CD8-positive, alpha-beta memory T cell (primary cell): ENCODE results near the gene TMOD2. TPM values are rescaled to one million over a fixed set of nuclear protein-coding genes. Genes with fewer than 3 reads are reported as not detected.
A peak's percentile ranks its signal among the peaks of the same experiment; 100 is the strongest.
"Not testable (repeated sequence)": the region's sequence is repeated elsewhere in the genome, so short reads cannot be mapped to it uniquely, and the experiment has no call there.

Experiments
- CTCF ChIA-PET: fragments of 350-600 bp; sonication (Branson Sonifier 250); formaldehyde crosslinking; loops from one replicate; lab custom pipeline; 2021; ENCODE audit warnings: antibody characterized with exemption; lab: Charles Lee
- POLR2A ChIA-PET: fragments of 350-600 bp; sonication (Branson Sonifier 250); formaldehyde crosslinking; loops from one replicate; lab custom pipeline; 2021; ENCODE audit warnings: antibody characterized with exemption; lab: Charles Lee
- DNase-seq, 5 donors: peaks; one replicate each; pipeline versions ENCODE4 v3.0.0 to v3.0.0-alpha.2; 2020 to 2022; ENCODE audit warnings: mixed read lengths in 1 of 5
- H3K27ac ChIP-seq: one replicate; pipeline ENCODE4 v1.7.0; 2013; ENCODE audit warnings: low read depth, mild to moderate bottlenecking, low read length, moderate library complexity
- H3K27me3 ChIP-seq: 2 replicates; pipeline ENCODE4 v1.7.0; 2013; ENCODE audit warnings: low read length, mild to moderate bottlenecking; ENCODE audit not compliant: insufficient read depth, poor library complexity, severe bottlenecking
- H3K36me3 ChIP-seq: 2 replicates; pipeline ENCODE4 v1.7.0; 2013; ENCODE audit warnings: mild to moderate bottlenecking, low read length, moderate library complexity; ENCODE audit not compliant: insufficient read depth
- H3K4me1 ChIP-seq: 2 replicates; pipeline ENCODE4 v1.7.0; 2013; ENCODE audit warnings: mild to moderate bottlenecking, low read length, moderate library complexity; ENCODE audit not compliant: insufficient read depth
- H3K4me3 ChIP-seq: 2 replicates; pipeline ENCODE4 v1.7.0; 2013; ENCODE audit warnings: mild to moderate bottlenecking, low read length
- H3K9me3 ChIP-seq: 2 replicates; pipeline ENCODE4 v1.7.0; 2013; ENCODE audit warnings: mild to moderate bottlenecking, low read length
- H3K27ac Mint-ChIP-seq, 8 donors: one replicate each; pipeline ENCODE4 v1.8.0; 2020 to 2021; ENCODE audit warnings: mixed read lengths in 8 of 8, mild to moderate bottlenecking in 6 of 8, inconsistent platforms in 3 of 8, moderate library complexity in 3 of 8
- H3K27me3 Mint-ChIP-seq, 2 donors: one replicate each; pipeline ENCODE4 v1.8.0; 2020 to 2021; ENCODE audit warnings: mixed read lengths in 2 of 2, mild to moderate bottlenecking in 1 of 2, moderate library complexity in 1 of 2
- H3K36me3 Mint-ChIP-seq, 3 donors: one replicate each; pipeline ENCODE4 v1.8.0; 2020 to 2021; ENCODE audit warnings: mixed read lengths in 3 of 3, inconsistent platforms in 1 of 3, mild to moderate bottlenecking in 1 of 3
- H3K4me1 Mint-ChIP-seq, 3 donors: one replicate each; pipeline ENCODE4 v1.8.0; 2020 to 2021; ENCODE audit warnings: mixed read lengths in 3 of 3, inconsistent platforms in 1 of 3, mild to moderate bottlenecking in 1 of 3
- H3K4me3 Mint-ChIP-seq, 7 donors: one replicate each; pipeline ENCODE4 v1.8.0; 2020 to 2021; ENCODE audit warnings: mixed read lengths in 7 of 7, mild to moderate bottlenecking in 6 of 7, moderate library complexity in 4 of 7, inconsistent platforms in 2 of 7
- H3K9me3 Mint-ChIP-seq, 5 donors: one replicate each; pipeline ENCODE4 v1.8.0; 2020 to 2022; ENCODE audit warnings: mixed read lengths in 5 of 5, mild to moderate bottlenecking in 3 of 5, moderate library complexity in 2 of 5, inconsistent platforms in 1 of 5
- polyA plus RNA-seq: library from polyadenylated mRNA; unstranded; fragments of 300-500 nt; fragmentation: Illumina TruSeq; gene quantifications from one replicate; pipeline ENCODE4 v1.2.3, GENCODE V29; 2021
- total RNA-seq, 2 experiments: library from RNA; stranded (reverse); gene quantifications; one replicate each; pipeline ENCODE4 v1.2.3, GENCODE V29; 2021

TMOD2 gene
- total and polyA plus RNA-seq, 3 experiments from 2014 or later: 3.1 to 10.0 (median 8.6) TPM

- Mint-ChIP-seq H3K36me3 (peaks cover 0 to 71% (median 14%) of the 10 kb centered on the region in 3 donors), H3K27me3 (no peaks in the 10 kb centered on the region), H3K27ac (peak overlapping the region in 2 of 8 donors; percentile 56 to 93), H3K4me3 (no peak overlapping the region), H3K9me3 (no peaks in the 10 kb centered on the region), H3K4me1 (peaks cover 2 to 5% (median 5%) of the 10 kb centered on the region in 3 donors)
- Histone ChIP-seq H3K9me3 (no peaks in the 10 kb centered on the region), H3K4me3 (no peak overlapping the region), H3K27me3 (no peaks in the 10 kb centered on the region), H3K4me1 (no peaks in the 10 kb centered on the region), H3K27ac (no peak overlapping the region), H3K36me3 (peaks cover 2% of the 10 kb centered on the region)
- CTCF ChIA-PET: interaction anchor here (0.6 to 4.3 kb wide), 27 partner anchors 9 to 165 kb away, joined by 3 to 97 read pairs (median 6); partner anchors contain the start of genes DMXL2 and LYSMD2
- POLR2A ChIA-PET: interaction anchor here (0.7 to 1.2 kb wide), 2 partner anchors 39 to 126 kb away, joined by 3 to 5 read pairs; no protein-coding TSS in a partner anchor
- DNase-seq: peak; percentile 8 to 57 (median 30)
These were observed 24.8 kb downstream of the TMOD2 start for GRCh38 chr15:51775967-51776816.

DNA sequence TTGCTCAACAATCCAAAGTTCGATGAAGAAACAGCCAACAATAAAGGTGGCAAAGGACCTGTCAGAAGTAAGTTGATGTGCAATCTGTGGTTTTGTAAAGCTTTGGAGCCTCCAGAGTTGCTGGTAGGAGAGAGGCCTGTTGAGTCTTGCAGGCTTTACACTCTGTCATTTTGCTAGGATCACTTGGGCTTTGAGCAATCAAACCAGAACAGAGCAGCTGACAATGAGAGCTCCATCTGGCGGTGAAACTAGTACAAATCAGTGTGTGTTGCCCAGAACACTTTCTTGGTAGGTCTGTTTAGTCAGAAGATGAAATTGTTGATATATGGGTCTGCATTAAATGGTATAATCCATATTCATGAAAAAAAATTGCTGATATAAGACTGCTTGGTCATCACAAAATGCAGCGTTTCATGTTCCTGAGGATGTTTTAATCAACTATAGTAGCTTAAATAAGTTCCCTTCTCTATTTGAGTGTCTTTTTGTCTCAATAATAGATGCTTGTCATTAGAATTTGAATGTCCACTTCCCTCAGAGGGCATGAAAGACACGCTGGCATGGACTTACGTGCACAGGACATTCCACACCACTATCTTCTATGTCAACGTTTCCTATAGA, 25.7 kb downstream of the TMOD2 start:
- Histone ChIP-seq H3K36me3 (peaks cover 5% of the 10 kb centered on the region), H3K4me3 (no peak overlapping the region), H3K27ac (no peak overlapping the region), H3K27me3 (no peaks in the 10 kb centered on the region), H3K9me3 (no peaks in the 10 kb centered on the region), H3K4me1 (no peaks in the 10 kb centered on the region)
- H3K9me3 Mint-ChIP-seq: no peaks in the 10 kb centered on the region
- no peaks in the 10 kb centered on the region for H3K27me3 Mint-ChIP-seq
- no peak overlapping the region for H3K4me3 Mint-ChIP-seq
- CTCF ChIA-PET: interaction anchor here (0.7 to 4.3 kb wide), 22 partner anchors 10 to 166 kb away, joined by 3 to 97 read pairs (median 8); partner anchors contain the start of genes DMXL2 and LYSMD2
- POLR2A ChIA-PET: interaction anchor here (0.7 to 1.2 kb wide), 2 partner anchors 40 to 127 kb away, joined by 3 to 5 read pairs; no protein-coding TSS in a partner anchor
- peaks cover 8 to 73% (median 22%) of the 10 kb centered on the region in 3 donors for H3K36me3 Mint-ChIP-seq
- H3K27ac Mint-ChIP-seq: no peak overlapping the region
- peak; percentile 37 to 72 (median 47) for DNase-seq
- H3K4me1 Mint-ChIP-seq: peaks cover 5 to 11% (median 6%) of the 10 kb centered on the region in 3 donors

DNA sequence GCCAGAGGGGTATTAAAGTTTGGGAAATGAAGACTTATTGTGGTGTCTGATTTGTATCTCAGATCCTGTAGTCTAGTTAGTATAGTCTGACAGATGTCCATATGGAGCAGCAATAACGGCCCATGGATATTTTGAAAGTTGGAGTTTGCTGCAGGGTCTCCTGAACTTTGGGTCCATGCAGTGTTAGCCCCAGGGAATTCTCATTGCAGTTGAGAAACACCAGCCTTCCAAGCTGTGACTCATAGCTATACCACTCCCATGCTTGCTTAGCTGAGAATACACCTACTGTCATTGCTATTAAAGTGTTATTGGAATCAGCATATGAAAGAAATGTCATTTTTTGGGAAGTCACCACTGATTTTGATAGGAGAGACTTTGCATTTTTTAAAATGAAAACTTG, 29.2 kb downstream of the TMOD2 start:
- no peak for DNase-seq
- Histone ChIP-seq H3K36me3 (peaks cover 5% of the 10 kb centered on the region), H3K9me3 (no peaks in the 10 kb centered on the region), H3K27me3 (no peaks in the 10 kb centered on the region), H3K4me3 (no peak overlapping the region), H3K27ac (no peak overlapping the region), H3K4me1 (no peaks in the 10 kb centered on the region)
- H3K4me3 Mint-ChIP-seq: no peak overlapping the region
- H3K36me3 Mint-ChIP-seq: peaks cover 22 to 74% (median 23%) of the 10 kb centered on the region in 3 donors
- no peaks in the 10 kb centered on the region for H3K27me3 Mint-ChIP-seq
- no peaks in the 10 kb centered on the region for H3K9me3 Mint-ChIP-seq
- ChIA-PET POLR2A (no interaction called here), CTCF (interaction anchor here (1.0 to 1.1 kb wide), 2 partner anchors 44 to 131 kb away, joined by 3 to 6 read pairs; no protein-coding TSS in a partner anchor)
- H3K27ac Mint-ChIP-seq: no peak overlapping the region
- peaks cover 5 to 11% (median 6%) of the 10 kb centered on the region in 3 donors for H3K4me1 Mint-ChIP-seq

- no peak for DNase-seq
- ChIA-PET CTCF (interaction anchor here (1.0 kb wide), 1 partner anchor 45 kb away, joined by 3 read pairs; no protein-coding TSS in a partner anchor), POLR2A (no interaction called here)
- H3K9me3 Mint-ChIP-seq: no peaks in the 10 kb centered on the region
- H3K4me3 ChIP-seq: no peak overlapping the region
- no peaks in the 10 kb centered on the region for H3K9me3 ChIP-seq
- H3K27ac Mint-ChIP-seq: peak overlapping the region in 1 of 8 donors; percentile 61
- peaks cover 5% of the 10 kb centered on the region for H3K36me3 ChIP-seq
- no peak overlapping the region for H3K4me3 Mint-ChIP-seq
- no peaks in the 10 kb centered on the region for H3K4me1 ChIP-seq
- H3K27ac ChIP-seq: no peak overlapping the region
- H3K27me3 ChIP-seq: no peaks in the 10 kb centered on the region
- H3K36me3 Mint-ChIP-seq: peaks cover 21 to 72% (median 27%) of the 10 kb centered on the region in 3 donors
- H3K27me3 Mint-ChIP-seq: no peaks in the 10 kb centered on the region
- H3K4me1 Mint-ChIP-seq: peaks cover 0 to 6% (median 4%) of the 10 kb centered on the region in 3 donors
These were observed 30.1 kb downstream of the TMOD2 start for GRCh38 chr15:51781506-51781905.

GRCh38 chr15:51782357-51782896, 31.0 kb downstream of the TMOD2 start:
- H3K9me3 ChIP-seq: no peaks in the 10 kb centered on the region
- H3K4me1 Mint-ChIP-seq: peaks cover 0 to 6% (median 4%) of the 10 kb centered on the region in 3 donors
- H3K4me3 Mint-ChIP-seq: no peak overlapping the region
- H3K27ac ChIP-seq: no peak overlapping the region
- H3K36me3 Mint-ChIP-seq: peaks cover 21 to 68% (median 31%) of the 10 kb centered on the region in 3 donors
- no peaks in the 10 kb centered on the region for H3K27me3 Mint-ChIP-seq
- ChIA-PET POLR2A (no interaction called here), CTCF (no interaction called here)
- no peaks in the 10 kb centered on the region for H3K27me3 ChIP-seq
- no peak for DNase-seq
- no peak overlapping the region for H3K27ac Mint-ChIP-seq
- H3K9me3 Mint-ChIP-seq: no peaks in the 10 kb centered on the region
- H3K4me3 ChIP-seq: no peak overlapping the region
- no peaks in the 10 kb centered on the region for H3K4me1 ChIP-seq
- H3K36me3 ChIP-seq: peaks cover 5% of the 10 kb centered on the region

DNA sequence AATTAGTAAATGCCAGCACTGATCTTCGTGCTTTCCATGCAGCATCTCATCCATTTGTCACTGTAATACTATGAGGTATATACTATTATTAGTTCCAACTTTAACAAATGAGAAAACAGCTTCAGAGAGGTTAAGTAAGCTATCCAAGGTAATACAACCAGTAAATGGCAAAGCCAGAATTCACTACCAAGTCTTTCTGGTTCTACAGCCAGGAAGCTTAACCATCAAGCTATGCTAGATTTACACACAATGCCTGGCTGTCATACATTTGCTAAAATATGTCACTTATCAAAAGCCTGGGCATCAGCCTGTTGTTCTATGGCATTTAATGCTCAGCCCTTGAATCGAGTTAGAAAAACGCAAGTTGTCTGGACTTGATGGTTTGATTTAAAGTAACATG, 32.6 kb downstream of the TMOD2 start:
- Histone ChIP-seq H3K27me3 (no peaks in the 10 kb centered on the region), H3K4me1 (no peaks in the 10 kb centered on the region), H3K9me3 (no peaks in the 10 kb centered on the region), H3K4me3 (no peak overlapping the region), H3K36me3 (peaks cover 5% of the 10 kb centered on the region), H3K27ac (no peak overlapping the region)
- Mint-ChIP-seq H3K9me3 (no peaks in the 10 kb centered on the region), H3K4me3 (no peak overlapping the region), H3K4me1 (peaks cover 0 to 6% (median 4%) of the 10 kb centered on the region in 3 donors), H3K27ac (peak overlapping the region in 1 of 8 donors; percentile 5), H3K36me3 (peaks cover 21 to 68% (median 31%) of the 10 kb centered on the region in 3 donors), H3K27me3 (no peaks in the 10 kb centered on the region)
- POLR2A ChIA-PET: no interaction called here
- DNase-seq: no peak
- CTCF ChIA-PET: no interaction called here

DNA sequence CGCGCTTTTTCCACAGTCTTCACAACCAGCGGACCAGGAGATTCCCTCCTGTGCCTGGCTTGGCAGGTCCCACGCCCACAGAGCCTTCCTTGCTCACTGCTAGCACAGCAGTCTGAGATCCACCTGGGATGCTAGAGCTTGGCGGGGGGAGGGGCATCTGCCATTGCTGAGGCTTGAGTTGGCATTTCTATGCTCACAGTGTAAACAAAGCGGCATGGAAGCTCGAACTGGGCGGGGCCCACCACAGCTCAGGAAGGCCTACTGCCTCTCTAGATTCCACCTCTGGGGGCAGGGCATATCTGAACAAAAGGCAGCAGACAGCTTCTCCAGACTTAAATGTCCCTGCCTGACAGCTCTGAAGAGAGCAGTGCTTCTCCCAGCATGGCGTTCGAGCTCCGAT, 35.7 kb downstream of the TMOD2 start:
- H3K9me3 Mint-ChIP-seq, H3K27me3 Mint-ChIP-seq, H3K4me1 Mint-ChIP-seq, H3K27ac Mint-ChIP-seq, H3K9me3 ChIP-seq, H3K4me1 ChIP-seq, H3K27me3 ChIP-seq, H3K4me3 Mint-ChIP-seq, POLR2A ChIA-PET, H3K36me3 ChIP-seq, H3K27ac ChIP-seq, H3K4me3 ChIP-seq, DNase-seq: not testable (repeated sequence)
- CTCF ChIA-PET: interaction anchor here (2.1 kb wide), 1 partner anchor 11 kb away, joined by 11 read pairs; no protein-coding TSS in a partner anchor
- peaks cover 4 to 40% (median 35%) of the 10 kb centered on the region in 3 donors for H3K36me3 Mint-ChIP-seq
